Endothelial cell of umbilical vein (primary cell): Measurements from ENCODE around the gene RABEP1. TPM values are rescaled to one million over a fixed set of nuclear protein-coding genes. Genes with fewer than 3 reads are reported as not detected.

ENCODE experiments used
- BruUV-seq: library from RNA; stranded (reverse); fragments of 400-500 nt; replicated peaks from 2 replicates; lab custom pipeline; 2021; lab: Mats Ljungman, UMichigan
- CTCF ChIA-PET: fragments of 300-600, 350-600 bp; sonication (Branson Sonifier 250); formaldehyde crosslinking; loops from one replicate; lab custom pipeline; 2021; ENCODE audit warnings: antibody characterized with exemption, inconsistent platforms; lab: Charles Lee
- POLR2A ChIA-PET: fragments of 300-600, 350-600 bp; sonication (Branson Sonifier 250); formaldehyde crosslinking; loops from one replicate; lab custom pipeline; 2021; ENCODE audit warnings: antibody characterized with exemption, inconsistent platforms; lab: Charles Lee
- DNase-seq: peaks from one replicate; pipeline ENCODE4 v3.0.0-alpha.2; 2011; ENCODE audit warnings: low read depth, low spot score
- FAIRE-seq: peaks from 2 replicates; lab custom pipeline; 2011; peaks lifted over from hg19 to GRCh38; lab: Jason Lieb, UNC
- H2AFZ ChIP-seq: 2 replicates; pipeline ENCODE4 v1.6.0; 2012; ENCODE audit warnings: low read depth, low read length, control low read depth, inconsistent platforms
- H3K27ac ChIP-seq: 2 replicates; pipeline ENCODE4 v1.5.1; 2011; ENCODE audit warnings: low read depth, mild to moderate bottlenecking, control low read depth, low read length, moderate library complexity; ENCODE audit not compliant: insufficient read depth
- H3K27me3 ChIP-seq, 2 experiments: 2 replicates each; pipeline versions ENCODE4 v1.6.0 to v1.6.1; 2011; ENCODE audit warnings: low read length in 2 of 2, mixed read lengths in 1 of 2; ENCODE audit not compliant: control insufficient read depth in 2 of 2, insufficient read depth in 2 of 2
- H3K36me3 ChIP-seq, 2 experiments: 2 replicates in 1 of 2; 3 replicates in 1 of 2; pipeline ENCODE4 v1.5.1; 2011; ENCODE audit warnings: low read length in 2 of 2, mild to moderate bottlenecking in 1 of 2, moderate library complexity in 1 of 2; ENCODE audit not compliant: control insufficient read depth in 2 of 2, insufficient read depth in 2 of 2; ENCODE audit errors: extremely low read depth in 1 of 2
- H3K4me1 ChIP-seq: 3 replicates; pipeline ENCODE4 v1.5.1; 2011; ENCODE audit warnings: mild to moderate bottlenecking, low read length; ENCODE audit not compliant: control insufficient read depth, insufficient read depth; ENCODE audit errors: extremely low read depth
- H3K4me2 ChIP-seq: 2 replicates; pipeline ENCODE4 v1.6.1; 2011; ENCODE audit warnings: low read length, control low read depth, mixed read lengths; ENCODE audit not compliant: insufficient read depth
- H3K4me3 ChIP-seq, 3 experiments: fragments of 200-600 bp in 1 of 3; sonication (generic), shearing (Covaris generic) in 1 of 3; replicated peaks in 1 of 3; 2 replicates each; pipeline ENCODE4 v1.5.1; 2011 to 2016; ENCODE audit warnings: control low read depth in 3 of 3, low read length in 3 of 3, mild to moderate bottlenecking in 2 of 3, inconsistent platforms in 1 of 3, low read depth in 1 of 3, moderate library complexity in 1 of 3; ENCODE audit not compliant: insufficient read depth in 1 of 3
- H3K79me2 ChIP-seq: 2 replicates; pipeline ENCODE4 v1.6.0; 2012; ENCODE audit warnings: low read length, inconsistent platforms; ENCODE audit not compliant: control insufficient read depth, insufficient read depth
- H3K9ac ChIP-seq: replicated peaks from 2 replicates; pipeline ENCODE3; 2011; ENCODE audit warnings: low read length, control low read depth; ENCODE audit not compliant: insufficient read depth; ENCODE audit errors: extremely low read depth
- H3K9me1 ChIP-seq: replicated peaks from 3 replicates; pipeline ENCODE4 v1.6.0; 2011; ENCODE audit warnings: mild to moderate bottlenecking, low read length; ENCODE audit not compliant: control insufficient read depth, insufficient read depth; ENCODE audit errors: extremely low read depth
- H3K9me3 ChIP-seq: replicated peaks from 2 replicates; pipeline ENCODE4 v1.5.1; 2012; ENCODE audit warnings: low read length, inconsistent platforms; ENCODE audit not compliant: control insufficient read depth, insufficient read depth
- H4K20me1 ChIP-seq: replicated peaks from 2 replicates; pipeline ENCODE3; 2011; ENCODE audit warnings: mild to moderate bottlenecking, low read length; ENCODE audit not compliant: control insufficient read depth, insufficient read depth; ENCODE audit errors: extremely low read depth
- EZH2 ChIP-seq: IDR thresholded peaks from 2 replicates; pipeline ENCODE4 v1.6.1; 2012; ENCODE audit warnings: borderline replicate concordance, low read depth, mild to moderate bottlenecking, moderate library complexity, low read length, inconsistent platforms; ENCODE audit not compliant: severe bottlenecking
- FOS ChIP-seq: IDR thresholded peaks from 2 replicates; pipeline ENCODE4 v1.6.1; 2011; ENCODE audit warnings: mild to moderate bottlenecking, low read length, moderate library complexity, borderline replicate concordance; ENCODE audit not compliant: insufficient read depth
- GATA2 ChIP-seq: IDR thresholded peaks from 2 replicates; pipeline ENCODE4 v1.7.0; 2011; ENCODE audit warnings: low read depth, mild to moderate bottlenecking, moderate library complexity, mixed read lengths, low read length; ENCODE audit not compliant: insufficient read length, insufficient read depth
- JUN ChIP-seq: IDR thresholded peaks from 2 replicates; pipeline ENCODE4 v1.6.1; 2011; ENCODE audit warnings: borderline replicate concordance, low read depth; ENCODE audit not compliant: insufficient read length, insufficient read depth
- MYC ChIP-seq: IDR thresholded peaks from one replicate; pipeline ENCODE4 v1.6.1; 2011; ENCODE audit warnings: mild to moderate bottlenecking, low read depth, low read length
- POLR2A ChIP-seq: IDR thresholded peaks from 2 replicates; pipeline ENCODE4 v1.6.1; 2012; ENCODE audit warnings: low read depth, mild to moderate bottlenecking, control low read depth, low read length
- POLR2AphosphoS5 ChIP-seq: IDR thresholded peaks from 2 replicates; pipeline ENCODE4 v1.6.1; 2012; ENCODE audit warnings: low read depth, mild to moderate bottlenecking, control low read depth, low read length, moderate library complexity; ENCODE audit not compliant: insufficient read depth
- dilution Hi-C: fragments of 300-500 bp; cut with MboI; formaldehyde crosslinking; loops from one replicate; pipeline ENCODE4 v1.15.0; 2019; ENCODE audit warnings: low sequenced_read_pairs; ENCODE audit not compliant: extremely low pct_ligation_motif_present
- intact Hi-C: fragments of 100-400 bp; cut with micrococcal nuclease; formaldehyde crosslinking; loops from one replicate; pipeline ENCODE4 v1.10.0; 2022
- polyA plus RNA-seq, 4 experiments: library from polyadenylated mRNA; depleted of rRNA in 3 of 4; stranded (reverse) in 3 of 4; unstranded in 1 of 4; fragments of >200 nt; gene quantifications; 2 replicates each; pipeline versions ENCODE4 v1.2.1 to v1.2.3, GENCODE V29; 2011 to 2012; ENCODE audit warnings: missing spikeins in 1 of 4
- total RNA-seq: library from RNA; stranded (reverse); gene quantifications from 2 replicates; pipeline ENCODE4 v1.2.3, GENCODE V29; 2021
- TF ChIP-seq, protein P1 (sequence below): IDR thresholded peaks from 2 replicates; pipeline ENCODE4 v1.6.1; 2011; ENCODE audit not compliant: insufficient read depth, insufficient read length
- TF ChIP-seq, protein P2 (sequence below), 2 donors: IDR thresholded peaks; 1 replicate in 1 of 2; 2 replicates in 1 of 2; pipeline ENCODE4 v1.5.1; 2011; ENCODE audit warnings: low read length in 2 of 2, mild to moderate bottlenecking in 2 of 2, moderate library complexity in 2 of 2, control low read depth in 1 of 2, inconsistent platforms in 1 of 2, low read depth in 1 of 2; ENCODE audit not compliant: insufficient read depth in 1 of 2; ENCODE audit errors: extremely low read depth in 1 of 2

RABEP1 gene
- total and polyA plus RNA-seq, 2 donors (not counting 3 experiments of a cell fraction or from before 2014, with no cell fraction given) = 10.1 to 54.8 TPM

- H3K36me3 ChIP-seq = no peaks in the 10 kb centered on the region
- H3K79me2 ChIP-seq = peaks cover 93% of the 10 kb centered on the region
- no peaks in the 10 kb centered on the region for H3K9me1 ChIP-seq
- no peaks in the 10 kb centered on the region for H4K20me1 ChIP-seq
- H3K4me2 ChIP-seq = no peak overlapping the region
- no peak overlapping the region for H3K9ac ChIP-seq
- FAIRE-seq = no peak
- H2AFZ ChIP-seq = no peak overlapping the region
- no peak overlapping the region for H3K27ac ChIP-seq
- dilution Hi-C loops (no loop called here), intact Hi-C loops (no loop called here)
- H3K27me3 ChIP-seq = no peaks in the 10 kb centered on the region
- H3K9me3 ChIP-seq = no peaks in the 10 kb centered on the region
- no peak overlapping the region for H3K4me3 ChIP-seq
- peaks cover 22% of the 10 kb centered on the region for H3K4me1 ChIP-seq
- BruUV-seq = no TSS peak
- ChIA-PET CTCF (interaction anchor here (0.7 to 0.8 kb wide), 2 partner anchors 20 to 123 kb away, joined by 3 to 6 read pairs; no protein-coding TSS in a partner anchor), POLR2A (no interaction called here)
- DNase-seq = no peak
- TF ChIP-seq EZH2 = no peak
- no peak for TF ChIP-seq GATA2
- no peak for TF ChIP-seq POLR2AphosphoS5
- TF ChIP-seq, protein P1, sequence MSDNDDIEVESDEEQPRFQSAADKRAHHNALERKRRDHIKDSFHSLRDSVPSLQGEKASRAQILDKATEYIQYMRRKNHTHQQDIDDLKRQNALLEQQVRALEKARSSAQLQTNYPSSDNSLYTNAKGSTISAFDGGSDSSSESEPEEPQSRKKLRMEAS = no peak
- TF ChIP-seq MYC = no peak
- no peak for TF ChIP-seq FOS
- TF ChIP-seq, protein P2, sequence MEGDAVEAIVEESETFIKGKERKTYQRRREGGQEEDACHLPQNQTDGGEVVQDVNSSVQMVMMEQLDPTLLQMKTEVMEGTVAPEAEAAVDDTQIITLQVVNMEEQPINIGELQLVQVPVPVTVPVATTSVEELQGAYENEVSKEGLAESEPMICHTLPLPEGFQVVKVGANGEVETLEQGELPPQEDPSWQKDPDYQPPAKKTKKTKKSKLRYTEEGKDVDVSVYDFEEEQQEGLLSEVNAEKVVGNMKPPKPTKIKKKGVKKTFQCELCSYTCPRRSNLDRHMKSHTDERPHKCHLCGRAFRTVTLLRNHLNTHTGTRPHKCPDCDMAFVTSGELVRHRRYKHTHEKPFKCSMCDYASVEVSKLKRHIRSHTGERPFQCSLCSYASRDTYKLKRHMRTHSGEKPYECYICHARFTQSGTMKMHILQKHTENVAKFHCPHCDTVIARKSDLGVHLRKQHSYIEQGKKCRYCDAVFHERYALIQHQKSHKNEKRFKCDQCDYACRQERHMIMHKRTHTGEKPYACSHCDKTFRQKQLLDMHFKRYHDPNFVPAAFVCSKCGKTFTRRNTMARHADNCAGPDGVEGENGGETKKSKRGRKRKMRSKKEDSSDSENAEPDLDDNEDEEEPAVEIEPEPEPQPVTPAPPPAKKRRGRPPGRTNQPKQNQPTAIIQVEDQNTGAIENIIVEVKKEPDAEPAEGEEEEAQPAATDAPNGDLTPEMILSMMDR (IDR thresholded peaks at IDR 0.05; ENCODE audit: extremely low read depth in 1 of 2, insufficient read depth in 1 of 2, low read depth in 1 of 2, low read length in 2 of 2) = no peak
- TF ChIP-seq JUN = no peak
- TF ChIP-seq POLR2A = no peak
These were observed 4.8 kb downstream of the RABEP1 start for GRCh38 chr17:5286846-5287245.
